Activated CD4-positive, alpha-beta memory T cell treated with anti-CD3 and anti-CD28 coated beads for 36 hours (primary cell): ENCODE measurements around the gene EMB. TPM values are rescaled to one million over a fixed set of nuclear protein-coding genes. Genes with fewer than 3 reads are reported as not detected.
"Not testable (repeated sequence)": the region's sequence is repeated elsewhere in the genome, so short reads cannot be mapped to it uniquely, and the experiment has no call there.

Experiments
- CTCF ChIA-PET: fragments of 350-600 bp; sonication (Branson Sonifier 250); formaldehyde crosslinking; loops from one replicate; lab custom pipeline; 2021; ENCODE audit warnings: antibody characterized with exemption, inconsistent platforms; lab: Charles Lee
- POLR2A ChIA-PET: fragments of 350-600 bp; sonication (Branson Sonifier 250); formaldehyde crosslinking; loops from one replicate; lab custom pipeline; 2021; ENCODE audit warnings: antibody characterized with exemption; lab: Charles Lee
- DNase-seq: peaks from one replicate; pipeline ENCODE4 v3.0.0-alpha.2; 2020
- H3K27ac Mint-ChIP-seq: one replicate; pipeline ENCODE4 v1.8.0; 2021; ENCODE audit warnings: mixed read lengths
- H3K27me3 Mint-ChIP-seq: one replicate; pipeline ENCODE4 v1.8.0; 2021; ENCODE audit warnings: mixed read lengths
- H3K36me3 Mint-ChIP-seq: one replicate; pipeline ENCODE4 v1.8.0; 2021; ENCODE audit warnings: mixed read lengths
- H3K4me1 Mint-ChIP-seq: one replicate; pipeline ENCODE4 v1.8.0; 2021; ENCODE audit warnings: low read depth, mixed read lengths
- H3K4me3 Mint-ChIP-seq: one replicate; pipeline ENCODE4 v1.8.0; 2021; ENCODE audit warnings: mild to moderate bottlenecking, mixed read lengths
- H3K9me3 Mint-ChIP-seq: one replicate; pipeline ENCODE4 v1.8.0; 2021; ENCODE audit warnings: mixed read lengths
- intact Hi-C: fragments of 100-400 bp; cut with micrococcal nuclease; formaldehyde crosslinking; loops from one replicate; pipeline ENCODE4 v1.15.1; 2023
- total RNA-seq, 2 experiments: library from RNA; stranded (reverse); gene quantifications; one replicate each; pipeline ENCODE4 v1.2.3, GENCODE V29; 2021

EMB gene
- total RNA-seq, result 10 to 100 TPM; 87.6 to 90.2 TPM

DNA sequence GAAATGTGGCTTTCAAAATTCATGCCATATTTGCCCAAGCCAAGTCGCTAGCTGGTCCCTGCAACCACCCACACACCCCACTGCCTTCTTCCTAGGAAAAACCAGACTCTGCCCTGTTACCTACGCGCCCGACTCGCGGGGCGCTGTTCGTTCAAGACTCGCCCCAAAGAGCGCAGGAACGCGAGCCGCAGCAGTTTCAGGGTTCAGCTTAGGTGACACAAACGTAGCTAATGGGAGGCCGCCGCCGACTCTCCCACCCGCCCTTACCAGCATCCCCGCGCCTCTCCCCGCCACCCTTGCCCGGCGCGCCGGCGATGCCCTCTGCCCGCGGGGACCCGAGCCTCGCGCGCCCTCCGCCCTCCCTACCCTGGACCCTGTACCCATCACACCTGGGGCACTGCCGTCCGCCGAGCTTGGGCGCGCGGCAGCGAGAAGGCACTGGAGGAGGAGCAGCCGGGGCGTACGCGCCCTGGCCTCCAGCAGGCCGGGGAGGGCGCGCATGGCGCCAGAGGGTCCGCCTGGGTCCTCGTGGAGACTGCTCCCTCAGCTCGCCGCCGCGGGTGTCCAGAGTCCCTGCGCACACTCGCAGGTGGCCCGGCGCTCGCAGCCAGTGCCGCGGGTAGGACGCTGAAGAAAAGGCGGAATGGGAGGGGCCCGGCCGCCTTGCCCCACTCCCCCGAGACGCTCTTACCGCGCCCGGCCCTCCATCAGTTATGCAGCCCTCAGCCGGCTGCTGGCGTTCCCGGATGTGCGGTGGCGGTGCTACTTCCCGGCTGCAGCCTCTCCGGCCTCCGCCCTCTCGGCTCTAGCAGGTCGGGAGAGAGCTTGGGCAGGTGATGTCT, at the start of gene EMB:
Gene EMB, minus strand, starts transcription at position 638 of the 842 bp plus-strand sequence. Its CDS starts 137 bp downstream, at position 501.
- DNase-seq, result peak; percentile 89
- Mint-ChIP-seq H3K4me1 (peaks cover 69% of the 10 kb centered on the region), H3K36me3 (peaks cover 5% of the 10 kb centered on the region), H3K27me3 (no peaks in the 10 kb centered on the region), H3K9me3 (no peaks in the 10 kb centered on the region), H3K27ac (peak within 1 kb of the TSS; percentile 98), H3K4me3 (peak within 1 kb of the TSS; percentile 92)
- intact Hi-C loops, result loop anchor here (2.0 kb wide), 4 partner anchors 60 to 310 kb away; partner anchors contain the start of gene PARP8
- ChIA-PET CTCF (interaction anchor here (1.1 to 1.8 kb wide), 8 partner anchors 10 to 318 kb away, joined by 3 to 11 read pairs (median 4); partner anchors contain the start of gene PARP8), POLR2A (interaction anchor here (0.6 to 2.4 kb wide), 12 partner anchors 8 to 302 kb away, joined by 3 to 18 read pairs (median 4); partner anchors contain the start of gene PARP8)

- H3K4me3 Mint-ChIP-seq, CTCF ChIA-PET: not testable (repeated sequence)
Measured at GRCh38 chr5:50489491-50489890, 48.4 kb upstream of the EMB start.

GRCh38 chr5:50478790-50479189, 37.7 kb upstream of the EMB start:
- H3K9me3 Mint-ChIP-seq, DNase-seq, H3K4me1 Mint-ChIP-seq, H3K4me3 Mint-ChIP-seq, POLR2A ChIA-PET, H3K36me3 Mint-ChIP-seq, H3K27me3 Mint-ChIP-seq, H3K27ac Mint-ChIP-seq, intact Hi-C loops, CTCF ChIA-PET: not testable (repeated sequence)

More at GRCh38 chr5:50489491-50489890, 48.4 kb upstream of the EMB start:
- intact Hi-C loops, H3K27ac Mint-ChIP-seq, POLR2A ChIA-PET, H3K27me3 Mint-ChIP-seq: not testable (repeated sequence)
- H3K9me3 Mint-ChIP-seq, result peaks cover 38% of the 10 kb centered on the region
- peak; percentile 48 for DNase-seq
- peaks cover 13% of the 10 kb centered on the region for H3K4me1 Mint-ChIP-seq
- peaks cover 18% of the 10 kb centered on the region for H3K36me3 Mint-ChIP-seq

- POLR2A ChIA-PET, result no interaction called here
- intact Hi-C loops, result no loop called here
- Mint-ChIP-seq H3K36me3 (no peaks in the 10 kb centered on the region), H3K27ac (no peak overlapping the region), H3K4me1 (peaks cover 7% of the 10 kb centered on the region), H3K4me3 (no peak overlapping the region), H3K27me3 (no peaks in the 10 kb centered on the region), H3K9me3 (no peaks in the 10 kb centered on the region)
- DNase-seq, result no peak
- CTCF ChIA-PET, result no interaction called here
Measured at GRCh38 chr5:50476549-50476948, 35.5 kb upstream of the EMB start.

DNA sequence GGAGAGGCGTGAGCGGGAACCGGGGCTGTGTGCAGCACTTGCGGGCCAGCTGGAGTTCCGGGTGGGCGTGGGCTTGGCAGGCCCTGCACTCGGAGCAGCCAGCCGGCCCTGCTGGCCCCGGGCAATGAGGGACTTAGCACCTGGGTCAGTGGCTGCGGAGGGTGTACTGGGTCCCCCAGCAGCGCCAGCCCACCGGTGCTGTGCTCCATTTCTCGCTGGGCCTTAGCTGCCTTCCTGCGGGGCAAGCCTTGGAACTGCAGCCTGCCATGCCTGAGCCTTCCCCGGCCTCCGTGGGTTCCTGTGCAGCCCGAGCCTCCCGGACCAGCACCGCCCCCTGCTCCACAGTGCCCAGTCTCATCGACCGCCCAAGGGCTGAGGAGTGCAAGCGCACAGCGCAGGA, 23.9 kb upstream of the EMB start:
- H3K4me3 Mint-ChIP-seq, CTCF ChIA-PET, H3K27me3 Mint-ChIP-seq, H3K36me3 Mint-ChIP-seq, POLR2A ChIA-PET, intact Hi-C loops, H3K27ac Mint-ChIP-seq, H3K4me1 Mint-ChIP-seq, DNase-seq: not testable (repeated sequence)
- peaks cover 16% of the 10 kb centered on the region for H3K9me3 Mint-ChIP-seq

DNA sequence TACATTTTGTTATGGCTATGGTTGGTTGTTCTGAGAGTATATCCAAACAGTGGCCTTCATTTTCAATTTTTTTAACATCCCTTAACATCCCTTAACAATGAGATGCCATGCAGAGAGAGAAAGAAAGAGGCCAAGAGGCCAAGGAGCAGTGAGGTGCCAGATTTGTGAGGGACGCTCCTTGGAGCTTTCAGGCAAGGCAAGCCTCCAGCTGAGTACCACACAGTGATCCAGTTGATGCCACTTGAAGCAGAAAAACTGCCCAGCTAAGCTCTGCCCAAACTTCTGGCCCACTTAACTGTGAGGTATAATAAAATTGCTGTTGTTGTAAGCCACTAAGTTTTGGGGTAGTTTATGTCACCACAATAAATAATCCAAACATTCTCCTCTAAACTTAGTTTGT, 22.6 kb upstream of the EMB start:
- no peak for DNase-seq
- H3K27me3 Mint-ChIP-seq, result no peaks in the 10 kb centered on the region
- intact Hi-C loops, result no loop called here
- ChIA-PET CTCF (no interaction called here), POLR2A (no interaction called here)
- peaks cover 4% of the 10 kb centered on the region for H3K36me3 Mint-ChIP-seq
- H3K4me1 Mint-ChIP-seq, result peaks cover 8% of the 10 kb centered on the region
- H3K4me3 Mint-ChIP-seq, result no peak overlapping the region
- H3K27ac Mint-ChIP-seq, result no peak overlapping the region
- peaks cover 10% of the 10 kb centered on the region for H3K9me3 Mint-ChIP-seq

DNA sequence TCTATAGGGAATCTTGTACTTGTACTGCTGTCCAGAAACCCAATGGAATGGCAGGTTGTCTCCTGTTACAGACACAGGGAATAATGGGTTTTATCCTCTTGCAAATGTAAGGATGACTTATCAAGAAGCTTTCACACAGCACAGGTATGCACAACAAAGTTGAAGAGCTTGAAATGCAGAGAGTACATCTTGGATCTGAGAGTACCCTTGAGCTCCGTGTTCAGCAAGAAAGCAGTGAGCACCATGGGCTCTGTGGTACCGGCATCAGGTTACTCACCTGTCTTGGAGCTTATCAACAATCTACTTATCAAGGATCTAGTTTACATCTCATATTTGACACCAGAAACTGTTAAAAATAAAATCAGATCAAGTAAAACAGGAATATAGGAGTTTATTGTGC, 22.0 kb upstream of the EMB start:
- CTCF ChIA-PET, result no interaction called here
- H3K36me3 Mint-ChIP-seq, result peaks cover 4% of the 10 kb centered on the region
- H3K27ac Mint-ChIP-seq, result no peak overlapping the region
- peaks cover 15% of the 10 kb centered on the region for H3K4me1 Mint-ChIP-seq
- H3K9me3 Mint-ChIP-seq, result peaks cover 5% of the 10 kb centered on the region
- H3K27me3 Mint-ChIP-seq, result no peaks in the 10 kb centered on the region
- no peak for DNase-seq
- H3K4me3 Mint-ChIP-seq, result no peak overlapping the region
- POLR2A ChIA-PET, result no interaction called here
- intact Hi-C loops, result no loop called here

- H3K9me3 Mint-ChIP-seq, H3K27me3 Mint-ChIP-seq, DNase-seq, CTCF ChIA-PET, H3K27ac Mint-ChIP-seq, H3K36me3 Mint-ChIP-seq, H3K4me3 Mint-ChIP-seq, POLR2A ChIA-PET, intact Hi-C loops: not testable (repeated sequence)
- peaks cover 19% of the 10 kb centered on the region for H3K4me1 Mint-ChIP-seq
Measured at GRCh38 chr5:50462579-50462978, 21.5 kb upstream of the EMB start.

- H3K4me3 Mint-ChIP-seq, H3K27me3 Mint-ChIP-seq, intact Hi-C loops, POLR2A ChIA-PET, CTCF ChIA-PET, H3K27ac Mint-ChIP-seq: not testable (repeated sequence)
- Mint-ChIP-seq H3K4me1 (peaks cover 20% of the 10 kb centered on the region), H3K9me3 (peaks cover 37% of the 10 kb centered on the region), H3K36me3 (peaks cover 21% of the 10 kb centered on the region)
- DNase-seq, result peak; percentile 34
Measured at GRCh38 chr5:50458372-50458771, 17.3 kb upstream of the EMB start.

DNA sequence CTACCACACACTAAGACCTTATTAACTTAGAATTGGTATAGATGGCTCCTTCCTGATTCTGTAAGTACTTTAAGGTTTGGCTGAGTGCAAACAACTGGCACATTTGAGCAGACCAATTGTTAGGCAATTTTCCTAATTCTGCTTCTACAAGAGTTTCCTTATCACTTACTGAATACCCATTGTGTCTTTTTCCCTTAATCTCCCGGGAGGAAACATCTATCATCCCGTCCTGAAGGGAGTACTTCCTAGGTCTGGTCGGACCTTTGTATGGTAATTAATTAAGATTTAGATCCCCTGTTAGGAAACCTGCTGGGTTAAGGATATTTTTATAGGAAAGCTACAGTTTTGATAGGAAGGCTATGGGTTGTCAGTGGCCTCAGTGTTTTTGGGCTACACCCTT, 8.2 kb upstream of the EMB start:
- H3K4me3 Mint-ChIP-seq, intact Hi-C loops, DNase-seq, CTCF ChIA-PET, H3K27me3 Mint-ChIP-seq, POLR2A ChIA-PET, H3K27ac Mint-ChIP-seq, H3K36me3 Mint-ChIP-seq: not testable (repeated sequence)
- Mint-ChIP-seq H3K9me3 (peaks cover 23% of the 10 kb centered on the region), H3K4me1 (peaks cover 30% of the 10 kb centered on the region)

GRCh38 chr5:50447941-50448340, 6.9 kb upstream of the EMB start:
- no peak overlapping the region for H3K4me3 Mint-ChIP-seq
- H3K27ac Mint-ChIP-seq, result no peak overlapping the region
- POLR2A ChIA-PET, result no interaction called here
- DNase-seq, result no peak
- CTCF ChIA-PET, result no interaction called here
- peaks cover 13% of the 10 kb centered on the region for H3K9me3 Mint-ChIP-seq
- intact Hi-C loops, result no loop called here
- peaks cover 36% of the 10 kb centered on the region for H3K4me1 Mint-ChIP-seq
- peaks cover 1% of the 10 kb centered on the region for H3K36me3 Mint-ChIP-seq
- no peaks in the 10 kb centered on the region for H3K27me3 Mint-ChIP-seq

DNA sequence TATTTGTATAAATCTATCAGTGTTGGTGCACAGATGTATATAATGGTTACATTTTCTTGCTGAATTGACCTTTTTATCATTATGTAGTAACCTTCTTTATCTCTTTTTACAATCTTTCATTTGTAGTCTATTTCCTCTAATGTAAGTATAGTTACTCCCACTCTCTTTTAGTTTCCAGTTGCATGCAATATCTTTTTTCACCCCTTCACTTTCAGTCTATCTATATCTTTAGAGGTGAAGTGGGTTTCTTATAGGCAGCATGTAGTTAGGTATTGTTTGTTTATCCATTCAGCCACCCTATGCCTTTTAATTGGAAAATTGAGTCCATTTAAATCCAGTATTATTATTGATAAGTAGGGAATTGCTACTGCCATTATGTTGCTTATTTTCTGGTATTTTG, 6.1 kb upstream of the EMB start:
- intact Hi-C loops, result no loop called here
- Mint-ChIP-seq H3K9me3 (peaks cover 9% of the 10 kb centered on the region), H3K36me3 (peaks cover 1% of the 10 kb centered on the region), H3K27me3 (no peaks in the 10 kb centered on the region), H3K4me3 (no peak overlapping the region), H3K27ac (no peak overlapping the region), H3K4me1 (peaks cover 43% of the 10 kb centered on the region)
- ChIA-PET CTCF (no interaction called here), POLR2A (no interaction called here)
- DNase-seq, result no peak
